Measurements from ENCODE around the gene ZDHHC6. TPM values are rescaled to one million over a fixed set of nuclear protein-coding genes. Genes with fewer than 3 reads are reported as not detected.

ZDHHC6 gene
- total RNA-seq, 4 donors from 2014 or later = 15.1 to 31.1 (median 24.7) TPM

DNA sequence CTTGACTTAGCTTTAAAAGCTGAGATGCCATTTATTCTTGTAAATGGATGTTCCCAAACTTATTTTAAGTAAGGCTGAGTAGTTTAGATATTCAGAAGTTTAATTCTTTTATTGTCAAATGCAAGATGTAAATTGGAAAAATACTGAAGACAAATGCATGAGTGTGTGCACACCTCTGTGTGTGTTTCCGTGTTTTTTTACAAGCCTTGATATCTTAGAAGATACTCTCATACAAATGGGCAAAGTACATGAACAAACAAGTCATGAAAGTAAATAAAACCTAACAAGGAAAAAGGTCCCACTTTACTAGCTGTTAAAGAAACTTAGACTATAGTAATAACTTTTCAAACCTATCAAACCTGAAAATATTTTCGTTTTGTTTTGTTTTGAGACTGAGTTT, 43.8 kb downstream of the ZDHHC6 start:
- H3K36me3 ChIP-seq = peaks cover 0 to 59% (median 0%) of the 10 kb centered on the region in 3 donors
- no peak overlapping the region for H3K27ac ChIP-seq
- H3K4me3 ChIP-seq = no peak overlapping the region
- no peaks in the 10 kb centered on the region for H3K27me3 ChIP-seq
- H3K9me3 ChIP-seq = no peaks in the 10 kb centered on the region
- no peaks in the 10 kb centered on the region for H3K4me1 ChIP-seq
- WGBS, 2 donors = 71 to 77% methylated on average over 2 of the region's 2 CpGs
- no peak for DNase-seq
- no peak for TF ChIP-seq POLR2A (IDR thresholded peaks at IDR 0.05)
- TF ChIP-seq CTCF (IDR thresholded peaks at IDR 0.05) = no peak
- intact Hi-C loops (cut with DNase I) = no loop called here

DNA sequence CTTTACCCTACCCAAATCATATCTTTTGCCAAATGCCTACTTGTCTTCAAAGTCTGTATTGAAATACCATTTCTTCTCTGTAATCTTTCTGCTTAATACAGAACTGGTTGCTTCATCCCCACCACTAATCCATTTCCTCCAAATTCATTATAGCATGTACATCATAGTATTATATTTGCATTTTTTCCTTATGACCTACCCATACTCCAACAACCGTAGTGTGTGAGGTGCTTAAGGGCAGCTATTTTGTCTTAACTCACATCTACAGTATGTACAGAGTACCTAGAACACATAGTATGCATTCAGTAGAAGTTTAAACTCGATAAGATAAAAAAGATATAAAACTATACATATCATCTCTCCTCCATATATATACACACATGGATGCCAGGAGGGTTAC, 49.1 kb downstream of the ZDHHC6 start:
- peaks cover 0 to 45% (median 0%) of the 10 kb centered on the region in 3 donors for H3K36me3 ChIP-seq
- no peaks in the 10 kb centered on the region for H3K9me3 ChIP-seq
- no peak overlapping the region for H3K27ac ChIP-seq
- TF ChIP-seq CTCF (IDR thresholded peaks at IDR 0.05) (no peak), POLR2A (IDR thresholded peaks at IDR 0.05) (no peak)
- no peaks in the 10 kb centered on the region for H3K27me3 ChIP-seq
- DNase-seq = no peak
- H3K4me3 ChIP-seq = no peak overlapping the region
- intact Hi-C loops (cut with DNase I) = no loop called here
- WGBS, 2 donors = 71 to 83% methylated on average over 2 of the region's 2 CpGs
- no peaks in the 10 kb centered on the region for H3K4me1 ChIP-seq

DNA sequence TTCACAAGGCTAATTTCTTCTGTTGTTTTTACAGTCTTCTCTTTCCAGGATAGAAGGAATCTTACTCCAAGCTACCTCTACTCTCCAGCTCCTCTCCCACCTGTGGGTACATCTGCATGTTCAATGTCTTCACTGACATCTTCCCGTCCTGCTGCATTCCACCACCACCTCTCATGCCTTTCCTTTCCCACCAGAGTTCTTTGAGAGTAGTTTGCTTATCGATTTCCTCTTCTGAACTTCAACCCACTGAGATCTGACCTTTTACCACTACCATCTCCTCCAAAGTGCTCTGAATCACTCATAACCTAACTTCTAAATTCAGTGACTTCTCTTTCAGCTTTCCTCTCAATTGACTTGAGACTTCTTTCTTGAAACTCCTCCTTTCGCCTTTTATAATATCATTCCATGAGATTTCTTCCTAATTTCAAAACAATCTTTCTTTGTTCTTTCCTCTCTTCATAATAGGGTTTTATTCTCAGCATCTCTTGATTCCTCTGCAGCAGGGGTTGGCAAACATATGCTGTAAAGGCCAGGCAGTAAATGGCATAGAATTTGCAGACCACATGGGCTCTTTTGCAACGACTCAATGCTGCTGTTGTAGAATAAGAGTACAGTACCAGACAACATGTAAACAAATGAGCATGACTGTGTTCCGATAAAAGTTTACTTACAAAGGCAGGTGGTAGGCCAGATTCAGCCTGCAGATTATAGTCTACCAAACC, 50.7 kb downstream of the ZDHHC6 start:
- TF ChIP-seq POLR2A (IDR thresholded peaks at IDR 0.05) (no peak), CTCF (IDR thresholded peaks at IDR 0.05) (no peak)
- Histone ChIP-seq H3K4me1 (no peaks in the 10 kb centered on the region), H3K9me3 (no peaks in the 10 kb centered on the region), H3K4me3 (no peak overlapping the region), H3K36me3 (peaks cover 0 to 37% (median 0%) of the 10 kb centered on the region in 3 donors), H3K27ac (no peak overlapping the region), H3K27me3 (no peaks in the 10 kb centered on the region)
- intact Hi-C loops (cut with DNase I) = no loop called here
- DNase-seq = no peak
- 77% methylated on average over 5 of the region's 5 CpGs for WGBS, 2 donors

GRCh38 chr10:112394475-112394875, 52.2 kb downstream of the ZDHHC6 start:
- Histone ChIP-seq H3K27ac (no peak overlapping the region), H3K4me3 (no peak overlapping the region), H3K4me1 (peaks cover 0 to 4% (median 0%) of the 10 kb centered on the region in 3 donors), H3K27me3 (no peaks in the 10 kb centered on the region), H3K9me3 (no peaks in the 10 kb centered on the region), H3K36me3 (peaks cover 0 to 32% (median 0%) of the 10 kb centered on the region in 3 donors)
- no peak for TF ChIP-seq POLR2A (IDR thresholded peaks at IDR 0.05)
- no peak for TF ChIP-seq CTCF (IDR thresholded peaks at IDR 0.05)
- intact Hi-C loops (cut with DNase I) = no loop called here
- DNase-seq = no peak
- WGBS, 2 donors = 81 to 83% methylated on average over 4 to 5 of the region's 5 CpGs

DNA sequence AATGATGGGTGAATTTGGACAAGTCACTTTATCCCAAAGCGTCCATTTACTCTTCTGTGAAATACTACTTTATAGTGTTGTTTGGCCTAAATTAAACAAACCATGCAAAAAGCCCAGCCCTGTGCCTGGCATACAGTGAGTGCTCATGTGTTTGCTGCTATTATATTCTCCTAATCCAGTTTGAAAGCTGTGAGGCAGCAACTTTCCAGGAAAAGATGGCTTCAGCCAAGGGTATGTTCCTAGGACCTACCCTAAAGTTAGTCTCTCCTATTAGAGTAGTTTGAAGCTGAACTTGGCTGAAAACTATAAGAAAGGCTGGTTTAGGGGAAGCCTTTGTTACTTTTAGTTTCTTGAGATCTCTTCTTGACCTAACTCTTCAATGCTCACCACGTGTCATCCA, 52.9 kb downstream of the ZDHHC6 start:
- WGBS, 2 donors = 90 to 98% methylated on average over 2 of the region's 2 CpGs
- Histone ChIP-seq H3K4me1 (peaks cover 0 to 11% (median 0%) of the 10 kb centered on the region in 3 donors), H3K27ac (no peak overlapping the region), H3K36me3 (peaks cover 0 to 26% (median 0%) of the 10 kb centered on the region in 3 donors), H3K4me3 (no peak overlapping the region), H3K9me3 (no peaks in the 10 kb centered on the region), H3K27me3 (no peaks in the 10 kb centered on the region)
- no peak for TF ChIP-seq CTCF (IDR thresholded peaks at IDR 0.05)
- TF ChIP-seq POLR2A (IDR thresholded peaks at IDR 0.05) = no peak
- no peak for DNase-seq
- intact Hi-C loops (cut with DNase I) = no loop called here
